H9 (cell line): ENCODE data around the gene TDRKH. TPM values are rescaled to one million over a fixed set of nuclear protein-coding genes. Genes with fewer than 3 reads are reported as not detected.

Source experiments
- DNase-seq: peaks from one replicate; pipeline ENCODE4 v3.0.0-alpha.2; 2017
- H2AFZ ChIP-seq: one replicate; pipeline ENCODE4 v1.6.1; 2013; ENCODE audit warnings: mild to moderate bottlenecking, low read length, control low read depth, moderate library complexity
- H2AK5ac ChIP-seq: 2 replicates; pipeline ENCODE4 v1.6.1; 2013; ENCODE audit warnings: low read length, control low read depth, mixed read lengths; ENCODE audit not compliant: insufficient read length
- H2BK120ac ChIP-seq: one replicate; pipeline ENCODE4 v1.6.1; 2013; ENCODE audit warnings: low read depth, mild to moderate bottlenecking, low read length, control low read depth, inconsistent platforms; ENCODE audit not compliant: poor library complexity, severe bottlenecking
- H2BK12ac ChIP-seq: 2 replicates; pipeline ENCODE4 v1.6.1; 2013; ENCODE audit warnings: low read length, control low read depth, mixed read lengths, low read depth; ENCODE audit not compliant: insufficient read length
- H2BK15ac ChIP-seq: 2 replicates; pipeline ENCODE4 v1.6.1; 2013; ENCODE audit warnings: low read depth, low read length, control low read depth
- H2BK20ac ChIP-seq: one replicate; pipeline ENCODE4 v1.6.1; 2013; ENCODE audit warnings: low read depth, mild to moderate bottlenecking, low read length, control low read depth, inconsistent platforms; ENCODE audit not compliant: poor library complexity, severe bottlenecking
- H2BK5ac ChIP-seq: 2 replicates; pipeline ENCODE4 v1.6.1; 2013; ENCODE audit warnings: low read length, control low read depth, mixed read lengths; ENCODE audit not compliant: insufficient read length
- H3K14ac ChIP-seq: 2 replicates; pipeline ENCODE4 v1.6.1; 2013; ENCODE audit warnings: low read length, control low read depth; ENCODE audit not compliant: insufficient read depth
- H3K18ac ChIP-seq: 2 replicates; pipeline ENCODE4 v1.6.1; 2013; ENCODE audit warnings: low read depth, mild to moderate bottlenecking, mixed read lengths, low read length, control low read depth; ENCODE audit not compliant: insufficient read length
- H3K23ac ChIP-seq: 2 replicates; pipeline ENCODE4 v1.6.1; 2013; ENCODE audit warnings: low read length, control low read depth, mixed read lengths, low read depth; ENCODE audit not compliant: insufficient read length
- H3K23me2 ChIP-seq: 2 replicates; pipeline ENCODE4 v1.6.1; 2013; ENCODE audit warnings: low read depth, mild to moderate bottlenecking, mixed read lengths, low read length, control low read depth; ENCODE audit not compliant: insufficient read length, poor library complexity, severe bottlenecking
- H3K27ac ChIP-seq: 2 replicates; pipeline ENCODE4 v1.5.1; 2013; ENCODE audit warnings: low read length, control low read depth, mixed read lengths, low read depth; ENCODE audit not compliant: insufficient read length
- H3K27me3 ChIP-seq: 2 replicates; pipeline ENCODE4 v1.6.1; 2013; ENCODE audit warnings: low read length, control low read depth, inconsistent platforms; ENCODE audit not compliant: insufficient read depth
- H3K4ac ChIP-seq: 2 replicates; pipeline ENCODE4 v1.6.1; 2013; ENCODE audit warnings: low read depth, mild to moderate bottlenecking, control low read depth, inconsistent platforms, low read length, moderate library complexity
- H3K4me1 ChIP-seq: 2 replicates; pipeline ENCODE4 v1.6.1; 2013; ENCODE audit warnings: low read length, control low read depth, inconsistent platforms; ENCODE audit not compliant: insufficient read depth
- H3K4me2 ChIP-seq: 2 replicates; pipeline ENCODE4 v1.6.1; 2013; ENCODE audit warnings: low read length, control low read depth, mixed read lengths; ENCODE audit not compliant: insufficient read length, insufficient read depth
- H3K56ac ChIP-seq: 2 replicates; pipeline ENCODE4 v1.6.1; 2013; ENCODE audit warnings: low read depth, mild to moderate bottlenecking, mixed read lengths, low read length, control low read depth; ENCODE audit not compliant: insufficient read length
- H3K79me1 ChIP-seq: 2 replicates; pipeline ENCODE4 v1.6.1; 2013; ENCODE audit warnings: low read depth, mild to moderate bottlenecking, moderate library complexity, low read length, control low read depth, inconsistent platforms; ENCODE audit not compliant: insufficient read depth, poor library complexity, severe bottlenecking
- H3K79me2 ChIP-seq: 2 replicates; pipeline ENCODE4 v1.6.1; 2013; ENCODE audit warnings: low read length, control low read depth, inconsistent platforms; ENCODE audit not compliant: insufficient read depth
- H3K9ac ChIP-seq: 2 replicates; pipeline ENCODE4 v1.6.1; 2013; ENCODE audit warnings: low read length, control low read depth, mixed read lengths; ENCODE audit not compliant: insufficient read length; ENCODE audit errors: extremely low read depth
- H3K9me3 ChIP-seq: one replicate; pipeline ENCODE4 v1.6.1; 2013; ENCODE audit warnings: low read depth, low read length, inconsistent platforms; ENCODE audit not compliant: control insufficient read depth
- H3T11ph ChIP-seq: one replicate; pipeline ENCODE4 v1.6.1; 2013; ENCODE audit warnings: mild to moderate bottlenecking, low read length, control low read depth, inconsistent platforms
- H4K20me1 ChIP-seq: one replicate; pipeline ENCODE4 v1.6.1; 2013; ENCODE audit not compliant: control insufficient read depth, insufficient read length, insufficient read depth
- H4K5ac ChIP-seq: 2 replicates; pipeline ENCODE4 v1.6.1; 2013; ENCODE audit warnings: low read depth, mild to moderate bottlenecking, mixed read lengths, low read length, control low read depth; ENCODE audit not compliant: insufficient read length
- H4K8ac ChIP-seq: replicated peaks from 2 replicates; pipeline ENCODE4 v1.6.1; 2013; ENCODE audit warnings: low read length, control low read depth, mixed read lengths, low read depth; ENCODE audit not compliant: insufficient read length
- H4K91ac ChIP-seq: 2 replicates; pipeline ENCODE4 v1.6.1; 2013; ENCODE audit warnings: low read depth, mild to moderate bottlenecking, moderate library complexity, mixed read lengths, low read length, control low read depth; ENCODE audit not compliant: insufficient read length
- H3K27ac Mint-ChIP-seq, 3 experiments: 2 replicates in 2 of 3; 3 replicates in 1 of 3; pipeline ENCODE4 v1.8.0; 2020 to 2021; ENCODE audit warnings: mixed read lengths in 3 of 3, mild to moderate bottlenecking in 1 of 3, moderate library complexity in 1 of 3
- H3K27me3 Mint-ChIP-seq: 2 replicates; pipeline ENCODE4 v1.8.0; 2021; ENCODE audit warnings: low read depth, mild to moderate bottlenecking, moderate library complexity, mixed read lengths
- H3K36me3 Mint-ChIP-seq, 3 experiments: 2 replicates in 2 of 3; 3 replicates in 1 of 3; pipeline ENCODE4 v1.8.0; 2020 to 2021; ENCODE audit warnings: low read depth in 3 of 3, mixed read lengths in 3 of 3; ENCODE audit not compliant: insufficient read depth in 1 of 3
- H3K4me1 Mint-ChIP-seq, 2 experiments: 2 replicates each; pipeline ENCODE4 v1.8.0; 2020; ENCODE audit warnings: mixed read lengths in 2 of 2
- H3K4me3 Mint-ChIP-seq, 2 experiments: 2 replicates in 1 of 2; 3 replicates in 1 of 2; pipeline ENCODE4 v1.8.0; 2020 to 2021; ENCODE audit warnings: mild to moderate bottlenecking in 2 of 2, mixed read lengths in 2 of 2, moderate library complexity in 1 of 2
- H3K9me3 Mint-ChIP-seq, 2 experiments: 2 replicates in 1 of 2; 3 replicates in 1 of 2; pipeline ENCODE4 v1.8.0; 2020; ENCODE audit warnings: mild to moderate bottlenecking in 2 of 2, mixed read lengths in 2 of 2, moderate library complexity in 1 of 2
- CTCF ChIP-seq: fragments of 200-600 bp; sonication (generic); conservative IDR thresholded peaks from 3 replicates; pipeline ENCODE4 v1.8.0; 2021; ENCODE audit warnings: antibody characterized with exemption, mild to moderate bottlenecking
- WGBS: extraction: QIAGEN DNeasy Blood & Tissue Kit; methylation state at CpG from one replicate; pipeline ENCODE4 v1.1.7; 2013; ENCODE audit warnings: missing lambda C conversion rate, low lambda C conversion rate, mixed read lengths; ENCODE audit not compliant: insufficient read length; ENCODE audit errors: extremely low coverage; 5-methylcytosine and 5-hydroxymethylcytosine counted together
- total RNA-seq: library from RNA; stranded (reverse); gene quantifications from 2 replicates; pipeline ENCODE4 v1.2.1, GENCODE V29; 2021

The TDRKH gene
- total RNA-seq, 1 experiment from 2014 or later: 24.0 TPM

GRCh38 chr1:151809290-151809984, 19.1 kb upstream of the TDRKH start:
- H3K4me1 ChIP-seq: no peaks in the 10 kb centered on the region; the same call in 1 of the 2 replicates
- H3K14ac ChIP-seq: no peak overlapping the region
- Mint-ChIP-seq H3K4me1 (peaks cover 22% of the 10 kb centered on the region in 2 experiments), H3K9me3 (no peaks in the 10 kb centered on the region), H3K4me3 (no peak overlapping the region), H3K27me3 (peaks cover 2% of the 10 kb centered on the region; the same call in 1 of the 2 replicates), H3K27ac (peak overlapping the region in 2 of 3 experiments; percentile 77 to 84), H3K36me3 (no peaks in the 10 kb centered on the region)
- no peak overlapping the region for H2BK20ac ChIP-seq
- H3K27ac ChIP-seq: no peak overlapping the region
- H2BK12ac ChIP-seq: no peak overlapping the region
- H2AFZ ChIP-seq: no peak overlapping the region
- no peaks in the 10 kb centered on the region for H3K79me1 ChIP-seq
- H3K79me2 ChIP-seq: no peaks in the 10 kb centered on the region
- H3K9ac ChIP-seq: no peak overlapping the region
- no CpG with 5 or more reads among the region's 8 CpGs for WGBS
- H2BK120ac ChIP-seq: no peak overlapping the region
- DNase-seq: no peak
- H3K23ac ChIP-seq: no peak overlapping the region
- no peak overlapping the region for H4K91ac ChIP-seq
- 0 out of 2 replicates have a peak, but pooled peaks cover 2% of the 10 kb centered on the region for H3K27me3 ChIP-seq
- no peak overlapping the region for H3K18ac ChIP-seq
- no peak overlapping the region for H3K4ac ChIP-seq
- H4K20me1 ChIP-seq: no peaks in the 10 kb centered on the region
- H2BK15ac ChIP-seq: no peak overlapping the region
- no peak overlapping the region for H3K4me2 ChIP-seq
- no peak overlapping the region for H4K8ac ChIP-seq
- H3K23me2 ChIP-seq: no peaks in the 10 kb centered on the region
- no peaks in the 10 kb centered on the region for H3K9me3 ChIP-seq
- TF ChIP-seq CTCF: no peak
- H3K56ac ChIP-seq: no peak overlapping the region
- H2AK5ac ChIP-seq: no peak overlapping the region
- H4K5ac ChIP-seq: no peak overlapping the region
- H3T11ph ChIP-seq: peak overlapping the region; percentile 10
- H2BK5ac ChIP-seq: no peak overlapping the region
